OCI-LY1 (cell line): ENCODE measurements around the gene C3orf18.

Source experiments
- H2AFZ ChIP-seq: fragments of 200-600 bp; sonication (generic), shearing (Covaris generic); 2 replicates; pipeline ENCODE4 v1.6.0; 2014; ENCODE audit warnings: antibody characterized with exemption, mild to moderate bottlenecking, low read length
- H3F3A ChIP-seq: fragments of 200-600 bp; sonication (generic), shearing (Covaris generic); 2 replicates; pipeline ENCODE4 v1.6.0; 2014; ENCODE audit warnings: mild to moderate bottlenecking, antibody characterized with exemption, low read length, moderate library complexity; ENCODE audit not compliant: insufficient read depth
- H3K27ac ChIP-seq: fragments of 200-600 bp; sonication (generic); 2 replicates; pipeline ENCODE4 v1.5.1; 2014; ENCODE audit warnings: low read length, mixed run types, mild to moderate bottlenecking, low read depth; ENCODE audit not compliant: poor library complexity, severe bottlenecking
- H3K27me3 ChIP-seq: fragments of 200-600 bp; sonication (generic); 2 replicates; pipeline ENCODE4 v1.6.0; 2014; ENCODE audit warnings: antibody characterized with exemption, mild to moderate bottlenecking, low read length, moderate library complexity; ENCODE audit not compliant: insufficient read depth
- H3K36me3 ChIP-seq: fragments of 200-600 bp; sonication (generic); 2 replicates; pipeline ENCODE4 v1.6.1; 2014; ENCODE audit warnings: mild to moderate bottlenecking, antibody characterized with exemption, low read length, moderate library complexity, mixed read lengths; ENCODE audit not compliant: insufficient read depth
- H3K4me1 ChIP-seq: fragments of 200-600 bp; sonication (generic); 2 replicates; pipeline ENCODE4 v1.5.1; 2014; ENCODE audit warnings: mild to moderate bottlenecking, low read length, moderate library complexity; ENCODE audit not compliant: insufficient read depth, severe bottlenecking
- H3K4me2 ChIP-seq: fragments of 200-600 bp; sonication (generic), shearing (Covaris generic); 2 replicates; pipeline ENCODE4 v1.6.1; 2014; ENCODE audit warnings: low read length
- H3K4me3 ChIP-seq: fragments of 200-600 bp; sonication (generic); 2 replicates; pipeline ENCODE4 v1.5.1; 2014; ENCODE audit warnings: low read length, low read depth, mild to moderate bottlenecking, mixed read lengths; ENCODE audit not compliant: poor library complexity, severe bottlenecking
- H3K79me2 ChIP-seq: fragments of 200-600 bp; shearing (Covaris generic); 2 replicates; pipeline ENCODE4 v1.6.1; 2016; ENCODE audit warnings: mixed run types, low read length, mixed read lengths; ENCODE audit not compliant: insufficient read depth
- H3K9ac ChIP-seq: fragments of 200-600 bp; sonication (generic), shearing (Covaris generic); 2 replicates; pipeline ENCODE4 v1.6.1; 2014; ENCODE audit warnings: mild to moderate bottlenecking, low read length, mixed read lengths
- H3K9me2 ChIP-seq: fragments of 200-600 bp; sonication (generic), shearing (Covaris generic); 2 replicates; pipeline ENCODE4 v1.6.1; 2014; ENCODE audit warnings: low read depth, mild to moderate bottlenecking, low read length, mixed read lengths
- H3K9me3 ChIP-seq: fragments of 200-600 bp; shearing (Covaris generic); 2 replicates; pipeline ENCODE4 v1.6.1; 2014; ENCODE audit warnings: low read length, mixed read lengths
- H4K20me1 ChIP-seq: fragments of 200-600 bp; sonication (generic), shearing (Covaris generic); 2 replicates; pipeline ENCODE4 v1.6.0; 2016; ENCODE audit warnings: mild to moderate bottlenecking, low read length; ENCODE audit not compliant: insufficient read depth
- CTCF ChIP-seq: fragments of 200-600 bp; sonication (generic), shearing (Covaris generic); IDR thresholded peaks from 2 replicates; pipeline ENCODE4 v1.5.1; 2017; ENCODE audit warnings: mild to moderate bottlenecking, antibody characterized with exemption, low read length, moderate library complexity, mixed read lengths
- EZH2 ChIP-seq: fragments of 200-600 bp; sonication (generic), shearing (Covaris generic); IDR thresholded peaks from 2 replicates; pipeline ENCODE4 v1.8.0; 2017; ENCODE audit warnings: borderline replicate concordance, mixed run types, mild to moderate bottlenecking, antibody characterized with exemption, low read length, moderate library complexity, mixed read lengths

Gene C3orf18

GRCh38 chr3:50525987-50526386, 41.6 kb downstream of the C3orf18 start:
- Histone ChIP-seq H3K36me3 (no peaks in the 10 kb centered on the region), H4K20me1 (no peaks in the 10 kb centered on the region), H3K4me1 (no peaks in the 10 kb centered on the region), H3K9me2 (no peaks in the 10 kb centered on the region), H3K4me3 (no peak overlapping the region), H3K9ac (no peak overlapping the region), H2AFZ (no peak overlapping the region), H3K9me3 (no peaks in the 10 kb centered on the region), H3K79me2 (no peaks in the 10 kb centered on the region), H3F3A (no peaks in the 10 kb centered on the region), H3K27ac (no peak overlapping the region), H3K4me2 (no peak overlapping the region), H3K27me3 (no peaks in the 10 kb centered on the region)
- TF ChIP-seq EZH2 (no peak), CTCF (no peak)

DNA sequence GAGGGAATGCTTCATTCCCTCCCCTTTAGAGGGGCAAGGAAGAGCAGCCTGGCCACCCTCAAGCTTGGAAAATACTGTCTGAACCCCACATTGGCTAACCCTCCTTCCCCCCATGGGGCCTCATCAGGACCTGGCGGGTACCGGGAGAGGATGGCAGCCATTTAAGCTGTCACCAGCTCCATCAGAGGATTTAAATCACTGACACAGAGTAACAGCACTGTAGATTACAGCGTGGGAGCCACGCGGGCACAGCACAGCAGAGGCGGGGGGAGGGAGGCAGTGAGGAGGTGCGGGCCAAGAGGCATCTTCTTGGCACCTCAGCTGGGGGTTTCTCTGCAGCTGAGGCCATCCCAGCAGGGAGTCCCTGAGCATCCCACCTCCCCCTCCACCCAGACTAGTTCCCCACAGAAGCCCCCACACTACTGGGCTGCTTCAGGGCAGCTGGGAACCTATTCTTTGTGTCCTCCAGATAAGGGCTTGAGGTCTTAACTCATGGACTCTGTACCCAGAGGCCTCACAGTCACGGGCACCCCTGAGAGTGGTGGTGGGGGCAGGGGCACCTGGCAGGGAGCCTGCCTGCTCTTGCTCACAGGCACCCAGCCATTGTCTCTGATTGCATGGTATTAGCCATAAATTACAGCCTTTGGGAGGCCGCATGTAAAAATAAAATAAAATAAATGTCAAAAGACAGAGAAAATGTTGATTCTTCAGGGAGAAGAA, 42.2 kb downstream of the C3orf18 start:
- no peaks in the 10 kb centered on the region for H3K4me1 ChIP-seq
- no peaks in the 10 kb centered on the region for H3K36me3 ChIP-seq
- H3K27ac ChIP-seq: no peak overlapping the region
- H3K9ac ChIP-seq: no peak overlapping the region
- H3K4me3 ChIP-seq: no peak overlapping the region
- H2AFZ ChIP-seq: no peak overlapping the region
- H4K20me1 ChIP-seq: no peaks in the 10 kb centered on the region
- H3F3A ChIP-seq: no peaks in the 10 kb centered on the region
- H3K79me2 ChIP-seq: no peaks in the 10 kb centered on the region
- no peak overlapping the region for H3K4me2 ChIP-seq
- TF ChIP-seq EZH2 (no peak), CTCF (no peak)
- no peaks in the 10 kb centered on the region for H3K9me3 ChIP-seq
- H3K27me3 ChIP-seq: no peaks in the 10 kb centered on the region
- H3K9me2 ChIP-seq: no peaks in the 10 kb centered on the region

DNA sequence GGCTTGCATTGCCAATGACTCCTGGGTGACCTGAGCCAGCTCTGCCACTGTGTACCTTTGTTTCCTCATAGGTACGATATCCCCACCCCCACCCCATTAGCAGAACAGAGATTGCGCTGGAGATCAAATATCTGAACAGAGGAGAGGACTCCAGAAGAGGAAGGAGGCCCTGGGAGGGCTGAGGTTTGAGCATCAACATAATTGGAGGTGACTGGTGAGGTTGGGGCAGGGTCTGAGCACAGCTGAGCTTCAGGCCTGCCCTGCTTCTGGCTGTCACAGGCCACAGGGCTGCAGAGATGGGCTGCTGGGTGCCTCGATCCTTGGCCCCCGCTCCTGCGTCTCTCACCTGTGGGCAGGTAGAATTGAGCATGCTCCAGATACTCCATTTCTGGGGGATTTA, 42.8 kb downstream of the C3orf18 start:
- Histone ChIP-seq H3K27ac (no peak overlapping the region), H3K4me2 (no peak overlapping the region), H2AFZ (no peak overlapping the region), H3K4me1 (no peaks in the 10 kb centered on the region), H3K9me2 (no peaks in the 10 kb centered on the region), H4K20me1 (no peaks in the 10 kb centered on the region), H3K4me3 (no peak overlapping the region), H3K9ac (no peak overlapping the region), H3F3A (no peaks in the 10 kb centered on the region), H3K27me3 (no peaks in the 10 kb centered on the region), H3K79me2 (no peaks in the 10 kb centered on the region), H3K9me3 (no peaks in the 10 kb centered on the region), H3K36me3 (no peaks in the 10 kb centered on the region)
- no peak for TF ChIP-seq CTCF
- no peak for TF ChIP-seq EZH2
